Measurements from ENCODE around the gene KIAA0513. TPM values are rescaled to one million over a fixed set of nuclear protein-coding genes. Genes with fewer than 3 reads are reported as not detected.

Gene KIAA0513
- total RNA-seq, 1 donor from 2014 or later: 12.9 TPM

DNA sequence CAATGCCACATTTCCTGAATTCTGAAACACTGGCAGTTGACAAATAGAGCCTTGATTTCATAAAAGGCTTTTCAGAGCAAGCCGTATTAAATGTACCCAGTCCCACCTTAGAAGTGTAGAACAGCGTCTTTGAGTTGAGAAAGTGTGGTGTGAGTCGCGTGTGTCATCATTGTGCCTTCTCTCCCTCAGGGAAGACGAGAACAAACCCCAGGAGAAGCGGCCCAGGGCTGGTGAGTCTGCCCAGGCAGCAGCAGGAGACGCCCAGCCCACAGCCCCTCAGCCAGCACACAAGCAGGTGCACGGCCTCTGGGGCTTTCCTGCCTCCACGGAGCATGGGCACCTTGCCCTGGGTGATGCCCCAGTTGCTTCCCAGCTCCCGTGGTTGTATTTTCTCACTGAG is 50.6 kb downstream of the KIAA0513 start:
- Mint-ChIP-seq H3K4me3 (no peak overlapping the region), H3K27ac (no peak overlapping the region), H3K27me3 (no peaks in the 10 kb centered on the region), H3K9me3 (no peaks in the 10 kb centered on the region), H3K4me1 (ENCODE audit: unreplicated experiment) (peaks cover 29% of the 10 kb centered on the region), H3K36me3 (peaks cover 20% of the 10 kb centered on the region)
- TF ChIP-seq, protein P1, sequence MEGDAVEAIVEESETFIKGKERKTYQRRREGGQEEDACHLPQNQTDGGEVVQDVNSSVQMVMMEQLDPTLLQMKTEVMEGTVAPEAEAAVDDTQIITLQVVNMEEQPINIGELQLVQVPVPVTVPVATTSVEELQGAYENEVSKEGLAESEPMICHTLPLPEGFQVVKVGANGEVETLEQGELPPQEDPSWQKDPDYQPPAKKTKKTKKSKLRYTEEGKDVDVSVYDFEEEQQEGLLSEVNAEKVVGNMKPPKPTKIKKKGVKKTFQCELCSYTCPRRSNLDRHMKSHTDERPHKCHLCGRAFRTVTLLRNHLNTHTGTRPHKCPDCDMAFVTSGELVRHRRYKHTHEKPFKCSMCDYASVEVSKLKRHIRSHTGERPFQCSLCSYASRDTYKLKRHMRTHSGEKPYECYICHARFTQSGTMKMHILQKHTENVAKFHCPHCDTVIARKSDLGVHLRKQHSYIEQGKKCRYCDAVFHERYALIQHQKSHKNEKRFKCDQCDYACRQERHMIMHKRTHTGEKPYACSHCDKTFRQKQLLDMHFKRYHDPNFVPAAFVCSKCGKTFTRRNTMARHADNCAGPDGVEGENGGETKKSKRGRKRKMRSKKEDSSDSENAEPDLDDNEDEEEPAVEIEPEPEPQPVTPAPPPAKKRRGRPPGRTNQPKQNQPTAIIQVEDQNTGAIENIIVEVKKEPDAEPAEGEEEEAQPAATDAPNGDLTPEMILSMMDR (conservative IDR thresholded peaks at IDR 0.05): no peak
- no peak for DNase-seq (ENCODE audit: extremely low spot score, unreplicated experiment)

GRCh38 chr16:85078952-85079351 is 51.4 kb downstream of the KIAA0513 start:
- Mint-ChIP-seq H3K4me3 (no peak overlapping the region), H3K9me3 (no peaks in the 10 kb centered on the region), H3K36me3 (peaks cover 20% of the 10 kb centered on the region), H3K27ac (no peak overlapping the region), H3K27me3 (no peaks in the 10 kb centered on the region), H3K4me1 (ENCODE audit: unreplicated experiment) (peaks cover 35% of the 10 kb centered on the region)
- TF ChIP-seq, protein P1 (conservative IDR thresholded peaks at IDR 0.05): no peak
- no peak for DNase-seq (ENCODE audit: extremely low spot score, unreplicated experiment)

- TF ChIP-seq, protein P1 (conservative IDR thresholded peaks at IDR 0.05): no peak
- peaks cover 34% of the 10 kb centered on the region for H3K4me1 Mint-ChIP-seq (ENCODE audit: unreplicated experiment)
- H3K4me3 Mint-ChIP-seq: no peak overlapping the region
- H3K27ac Mint-ChIP-seq: no peak overlapping the region
- no peaks in the 10 kb centered on the region for H3K9me3 Mint-ChIP-seq
- no peak for DNase-seq (ENCODE audit: extremely low spot score, unreplicated experiment)
- peaks cover 17% of the 10 kb centered on the region for H3K36me3 Mint-ChIP-seq
- H3K27me3 Mint-ChIP-seq: no peaks in the 10 kb centered on the region
These were observed 52.4 kb downstream of the KIAA0513 start for GRCh38 chr16:85079785-85080570.

GRCh38 chr16:85081038-85081437 is 53.4 kb downstream of the KIAA0513 start:
- TF ChIP-seq, protein P1 (conservative IDR thresholded peaks at IDR 0.05): no peak
- peaks cover 11% of the 10 kb centered on the region for H3K36me3 Mint-ChIP-seq
- peak overlapping the region; percentile 64 for H3K4me3 Mint-ChIP-seq
- DNase-seq (ENCODE audit: extremely low spot score, unreplicated experiment): no peak
- peaks cover 43% of the 10 kb centered on the region for H3K4me1 Mint-ChIP-seq (ENCODE audit: unreplicated experiment)
- peak overlapping the region; percentile 66 for H3K27ac Mint-ChIP-seq
- no peaks in the 10 kb centered on the region for H3K9me3 Mint-ChIP-seq
- no peaks in the 10 kb centered on the region for H3K27me3 Mint-ChIP-seq

DNA sequence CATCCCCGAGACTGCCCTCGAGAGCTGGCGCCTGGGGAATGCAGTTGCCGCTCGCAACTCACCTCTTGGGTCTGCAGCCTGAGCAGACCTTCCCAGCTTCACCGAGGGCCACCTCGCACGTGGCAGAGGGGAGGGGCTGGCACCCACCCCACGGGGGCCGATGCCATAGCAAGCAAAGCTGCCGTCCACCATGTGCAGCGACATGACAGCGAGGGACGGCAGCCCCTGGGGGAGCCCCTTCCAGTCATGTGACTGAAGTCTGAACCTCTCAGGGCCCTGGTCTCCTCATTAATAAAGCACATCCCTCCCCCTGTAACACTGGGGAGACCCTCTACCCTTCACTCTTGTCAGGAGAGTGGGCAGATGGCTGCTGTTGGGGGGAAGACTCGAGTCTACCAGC is 54.2 kb downstream of the KIAA0513 start:
- no peaks in the 10 kb centered on the region for H3K9me3 Mint-ChIP-seq
- H3K27me3 Mint-ChIP-seq: no peaks in the 10 kb centered on the region
- peaks cover 10% of the 10 kb centered on the region for H3K36me3 Mint-ChIP-seq
- TF ChIP-seq, protein P1 (conservative IDR thresholded peaks at IDR 0.05): no peak
- no peak overlapping the region for H3K27ac Mint-ChIP-seq
- H3K4me3 Mint-ChIP-seq: no peak overlapping the region
- DNase-seq (ENCODE audit: extremely low spot score, unreplicated experiment): no peak
- H3K4me1 Mint-ChIP-seq (ENCODE audit: unreplicated experiment): peaks cover 43% of the 10 kb centered on the region
